GM19372 (cell line): Measurements from ENCODE around the gene MAGEA1.
"Not testable (repeated sequence)": the region's sequence is repeated elsewhere in the genome, so short reads cannot be mapped to it uniquely, and the experiment has no call there.

Experiments used
- ATAC-seq: cut with Tn5 transposase; IDR thresholded peaks from one replicate; pipeline ENCODE4 v1.9.1; 2021; ENCODE audit warnings: mild to moderate bottlenecking, low read depth, moderate library complexity; ENCODE audit not compliant: unreplicated experiment

The MAGEA1 gene

GRCh38 chrX:153179131-153179530 lies at the start of gene MAGEA1:
MAGEA1 (plus strand) TSS chrX:153179284; CDS start chrX:153182390, 3,106 bp downstream.
- ATAC-seq: no peak

- not testable (repeated sequence) for ATAC-seq
These were observed 46.2 kb upstream of the MAGEA1 start for GRCh38 chrX:153132924-153133323.

- ATAC-seq: not testable (repeated sequence)
These were observed 40.0 kb upstream of the MAGEA1 start for GRCh38 chrX:153139074-153139473.

- ATAC-seq: not testable (repeated sequence)
These were observed 32.8 kb upstream of the MAGEA1 start for GRCh38 chrX:153146288-153146687.

- ATAC-seq: no peak
These were observed 25.6 kb upstream of the MAGEA1 start for GRCh38 chrX:153153516-153153915.

- ATAC-seq: no peak
These were observed 21.6 kb upstream of the MAGEA1 start for GRCh38 chrX:153157450-153157849.

- no peak for ATAC-seq
These were observed 20.8 kb upstream of the MAGEA1 start for GRCh38 chrX:153158319-153158718.

GRCh38 chrX:153161952-153162351 lies 17.1 kb upstream of the MAGEA1 start:
- no peak for ATAC-seq

GRCh38 chrX:153164733-153165132 lies 14.4 kb upstream of the MAGEA1 start:
- ATAC-seq: no peak

- not testable (repeated sequence) for ATAC-seq
These were observed 10.7 kb upstream of the MAGEA1 start for GRCh38 chrX:153168423-153168822.

- no peak for ATAC-seq
These were observed 2.7 kb downstream of the MAGEA1 start for GRCh38 chrX:153181822-153182221.

- ATAC-seq: no peak
These were observed 5.7 kb downstream of the MAGEA1 start for GRCh38 chrX:153184787-153185186.

GRCh38 chrX:153190381-153190780 lies 11.3 kb downstream of the MAGEA1 start:
- ATAC-seq: no peak

- ATAC-seq: no peak
These were observed 21.4 kb downstream of the MAGEA1 start for GRCh38 chrX:153200462-153200861.

- ATAC-seq: no peak
These were observed 27.5 kb downstream of the MAGEA1 start for GRCh38 chrX:153206425-153207046.

- ATAC-seq: no peak
These were observed 30.3 kb downstream of the MAGEA1 start for GRCh38 chrX:153209347-153209746.

- ATAC-seq: no peak
These were observed 35.9 kb downstream of the MAGEA1 start for GRCh38 chrX:153214934-153215333.

- ATAC-seq: no peak
These were observed 37.8 kb downstream of the MAGEA1 start for GRCh38 chrX:153216926-153217325.

- ATAC-seq: no peak
These were observed 46.5 kb downstream of the MAGEA1 start for GRCh38 chrX:153225438-153226098.

GRCh38 chrX:153226344-153227185 lies 47.5 kb downstream of the MAGEA1 start:
- no peak for ATAC-seq
